SJCRH30 (cell line): Measurements from ENCODE around the gene COL12A1. TPM values are rescaled to one million over a fixed set of nuclear protein-coding genes. Genes with fewer than 3 reads are reported as not detected.
"Not testable (repeated sequence)": the region's sequence is repeated elsewhere in the genome, so short reads cannot be mapped to it uniquely, and the experiment has no call there.

Experiments used
- DNase-seq, 2 experiments: peaks; one replicate each; pipeline ENCODE4 v3.0.0-alpha.2; 2015 to 2020
- H3K27ac ChIP-seq: fragments of 250-450 bp; sonication (Bioruptor Pico); 2 replicates; pipeline ENCODE4 v1.5.1; 2020; ENCODE audit warnings: mild to moderate bottlenecking, moderate library complexity
- H3K27me3 ChIP-seq: fragments of 250-450 bp; sonication (Bioruptor Pico); 2 replicates; pipeline ENCODE4 v1.5.1; 2020; ENCODE audit warnings: mild to moderate bottlenecking, moderate library complexity
- H3K36me3 ChIP-seq: fragments of 250-450 bp; sonication (Bioruptor Pico); 2 replicates; pipeline ENCODE4 v1.5.1; 2020; ENCODE audit warnings: mild to moderate bottlenecking, moderate library complexity
- H3K4me1 ChIP-seq: fragments of 250-450 bp; sonication (Bioruptor Pico); 2 replicates; pipeline ENCODE4 v1.5.1; 2020; ENCODE audit warnings: mild to moderate bottlenecking, moderate library complexity
- H3K4me3 ChIP-seq: fragments of 250-450 bp; sonication (Bioruptor Pico); 2 replicates; pipeline ENCODE4 v1.5.1; 2020; ENCODE audit warnings: mild to moderate bottlenecking, moderate library complexity
- H3K9me3 ChIP-seq: fragments of 250-450 bp; sonication (Bioruptor Pico); replicated peaks from 2 replicates; pipeline ENCODE4 v1.5.1; 2020; ENCODE audit warnings: mild to moderate bottlenecking, moderate library complexity
- total RNA-seq: library from RNA; depleted of rRNA; stranded (reverse); fragments of >200 nt; shearing (Covaris generic); gene quantifications from 2 replicates; pipeline ENCODE4 v1.2.3, GENCODE V29; 2014

The COL12A1 gene
- total RNA-seq, 1 experiment from 2014 or later: 62.1 TPM

DNA sequence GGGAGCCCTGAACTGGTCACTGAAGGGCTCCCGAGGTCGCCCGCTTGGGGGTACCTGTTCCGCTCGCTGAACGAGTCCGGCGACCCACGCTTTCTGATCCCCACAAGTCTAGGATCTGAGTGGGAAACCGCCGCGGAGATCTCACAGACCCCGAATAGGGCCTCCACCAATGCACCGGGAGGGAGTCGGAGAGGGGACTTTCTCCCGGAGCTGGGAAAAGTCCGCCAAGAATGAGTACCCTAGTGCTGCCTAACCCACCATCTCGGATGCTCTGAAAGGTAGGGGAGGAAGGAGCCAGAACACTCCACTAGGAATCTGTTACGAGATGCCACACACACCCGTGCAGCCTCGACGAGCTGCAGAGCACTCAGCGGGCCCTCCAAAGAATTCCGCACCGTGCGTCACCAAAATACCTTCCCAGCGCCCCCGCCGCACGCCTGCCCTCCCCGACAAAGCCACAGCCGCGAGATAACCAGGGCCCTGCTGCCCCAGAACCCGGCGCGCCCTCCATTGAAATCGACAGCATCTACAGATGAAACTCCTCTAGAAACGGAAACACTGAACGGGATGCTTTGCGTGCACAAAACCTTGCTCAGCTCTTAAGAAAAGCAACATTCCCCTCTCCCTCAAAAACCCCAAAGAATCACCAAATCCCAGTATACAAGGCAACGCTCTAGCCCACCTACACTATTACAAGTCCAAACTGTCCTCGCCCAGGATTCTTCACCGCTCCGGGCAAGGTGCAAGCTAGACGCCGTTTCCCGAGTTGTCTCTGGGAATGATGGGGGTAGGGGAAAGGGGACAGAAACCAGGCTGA, 686 bp downstream of the COL12A1 start:
- Histone ChIP-seq H3K27me3 (no peaks in the 10 kb centered on the region), H3K4me1 (peaks cover 7% of the 10 kb centered on the region; the same call in 1 of the 2 replicates), H3K27ac (peak overlapping the region; percentile 80)

GRCh38 chr6:75204217-75204958, 1.5 kb downstream of the COL12A1 start:
- H3K4me1 ChIP-seq: peaks cover 7% of the 10 kb centered on the region; the same call in 1 of the 2 replicates
- no peaks in the 10 kb centered on the region for H3K36me3 ChIP-seq
- DNase-seq: peak; percentile 86 to 92
- H3K9me3 ChIP-seq: no peaks in the 10 kb centered on the region
- H3K27ac ChIP-seq: peak overlapping the region; percentile 80
- no peaks in the 10 kb centered on the region for H3K27me3 ChIP-seq
- H3K4me3 ChIP-seq: peak overlapping the region; percentile 77

More for the DNA sequence above, 686 bp downstream of the COL12A1 start:
- no peaks in the 10 kb centered on the region for H3K36me3 ChIP-seq
- no peaks in the 10 kb centered on the region for H3K9me3 ChIP-seq
- peak overlapping the region; percentile 77 for H3K4me3 ChIP-seq
- peak; percentile 69 to 71 for DNase-seq

- no peaks in the 10 kb centered on the region for H3K36me3 ChIP-seq
- H3K27ac ChIP-seq: peak overlapping the region; percentile 80
- H3K4me1 ChIP-seq: peaks cover 7% of the 10 kb centered on the region; the same call in 1 of the 2 replicates
- H3K27me3 ChIP-seq: no peaks in the 10 kb centered on the region
- peak in 1 of 2 experiments; percentile 29 for DNase-seq
- H3K4me3 ChIP-seq: peak overlapping the region; percentile 77
- no peaks in the 10 kb centered on the region for H3K9me3 ChIP-seq
These were observed 2.1 kb downstream of the COL12A1 start for GRCh38 chr6:75203721-75204120.

- peaks cover 7% of the 10 kb centered on the region; the same call in 1 of the 2 replicates for H3K4me1 ChIP-seq
- no peaks in the 10 kb centered on the region for H3K9me3 ChIP-seq
- no peaks in the 10 kb centered on the region for H3K27me3 ChIP-seq
- H3K36me3 ChIP-seq: no peaks in the 10 kb centered on the region
- H3K27ac ChIP-seq: no peak overlapping the region
- DNase-seq: no peak
- no peak overlapping the region for H3K4me3 ChIP-seq
These were observed 3.1 kb downstream of the COL12A1 start for GRCh38 chr6:75202676-75203131.

GRCh38 chr6:75201901-75202672, 3.8 kb downstream of the COL12A1 start:
- Histone ChIP-seq H3K4me3 (no peak overlapping the region), H3K27ac (no peak overlapping the region)
- DNase-seq: no peak

DNA sequence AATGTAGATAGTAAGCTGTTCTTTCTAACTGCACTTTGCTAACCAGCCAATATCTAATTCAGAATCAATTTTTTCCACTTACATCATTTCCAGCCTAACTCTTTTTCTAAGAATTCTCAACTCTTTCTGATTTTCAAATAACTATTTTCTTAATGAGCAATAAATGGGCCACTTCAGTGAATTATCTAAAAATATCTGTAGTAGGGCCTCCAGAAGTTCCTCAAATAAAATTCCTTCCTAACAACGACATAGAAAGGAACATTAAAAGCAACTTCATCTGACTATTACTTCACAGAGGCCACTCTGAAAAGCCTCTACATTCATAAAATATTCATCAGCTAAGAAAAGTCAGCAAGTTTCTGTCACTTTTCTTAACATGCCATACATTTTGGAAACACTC, 4.8 kb downstream of the COL12A1 start:
- no peak overlapping the region for H3K27ac ChIP-seq
- no peak for DNase-seq
- H3K9me3 ChIP-seq: no peaks in the 10 kb centered on the region
- peaks cover 13% of the 10 kb centered on the region for H3K4me1 ChIP-seq
- no peak overlapping the region for H3K4me3 ChIP-seq
- no peaks in the 10 kb centered on the region for H3K27me3 ChIP-seq
- no peaks in the 10 kb centered on the region for H3K36me3 ChIP-seq

More at GRCh38 chr6:75201901-75202672, 3.8 kb downstream of the COL12A1 start:
- H3K9me3 ChIP-seq: no peaks in the 10 kb centered on the region
- peaks cover 7% of the 10 kb centered on the region; the same call in 1 of the 2 replicates for H3K4me1 ChIP-seq
- H3K27me3 ChIP-seq: no peaks in the 10 kb centered on the region
- no peaks in the 10 kb centered on the region for H3K36me3 ChIP-seq

GRCh38 chr6:75199889-75200288, 6.0 kb downstream of the COL12A1 start:
- Histone ChIP-seq H3K4me3 (no peak overlapping the region), H3K27me3 (no peaks in the 10 kb centered on the region), H3K36me3 (no peaks in the 10 kb centered on the region), H3K27ac (no peak overlapping the region), H3K4me1 (peaks cover 13% of the 10 kb centered on the region), H3K9me3 (no peaks in the 10 kb centered on the region; the same call in 1 of the 2 replicates)
- no peak for DNase-seq

DNA sequence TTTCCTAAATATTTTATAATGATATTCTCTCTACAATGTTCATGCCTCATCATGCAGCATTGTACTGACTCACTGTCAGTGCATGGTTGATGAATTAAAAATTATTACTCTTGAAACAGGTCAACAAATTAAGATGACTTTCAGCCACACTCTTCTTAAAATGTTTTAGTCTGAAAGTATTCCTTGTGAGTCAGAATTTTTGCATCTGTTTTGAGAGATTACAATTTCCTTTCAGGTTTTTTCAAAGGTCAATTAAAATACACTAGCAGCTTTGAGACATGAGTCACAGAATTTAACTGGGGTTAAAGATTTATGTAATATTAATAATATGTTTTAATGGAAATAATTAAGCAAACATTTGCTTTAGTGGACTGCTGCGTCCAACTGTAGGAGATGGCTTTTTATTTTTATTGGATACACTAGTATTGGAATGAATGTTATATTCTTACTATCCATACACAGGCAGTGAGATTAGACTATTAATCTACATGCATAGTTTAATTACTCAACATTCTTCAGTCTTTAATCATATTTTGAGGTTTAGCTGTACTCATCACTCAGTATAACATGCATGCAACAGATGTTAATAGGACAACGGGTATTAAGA, 9.7 kb downstream of the COL12A1 start:
- H3K27ac ChIP-seq: peak overlapping the region; percentile 5
- DNase-seq: no peak

DNA sequence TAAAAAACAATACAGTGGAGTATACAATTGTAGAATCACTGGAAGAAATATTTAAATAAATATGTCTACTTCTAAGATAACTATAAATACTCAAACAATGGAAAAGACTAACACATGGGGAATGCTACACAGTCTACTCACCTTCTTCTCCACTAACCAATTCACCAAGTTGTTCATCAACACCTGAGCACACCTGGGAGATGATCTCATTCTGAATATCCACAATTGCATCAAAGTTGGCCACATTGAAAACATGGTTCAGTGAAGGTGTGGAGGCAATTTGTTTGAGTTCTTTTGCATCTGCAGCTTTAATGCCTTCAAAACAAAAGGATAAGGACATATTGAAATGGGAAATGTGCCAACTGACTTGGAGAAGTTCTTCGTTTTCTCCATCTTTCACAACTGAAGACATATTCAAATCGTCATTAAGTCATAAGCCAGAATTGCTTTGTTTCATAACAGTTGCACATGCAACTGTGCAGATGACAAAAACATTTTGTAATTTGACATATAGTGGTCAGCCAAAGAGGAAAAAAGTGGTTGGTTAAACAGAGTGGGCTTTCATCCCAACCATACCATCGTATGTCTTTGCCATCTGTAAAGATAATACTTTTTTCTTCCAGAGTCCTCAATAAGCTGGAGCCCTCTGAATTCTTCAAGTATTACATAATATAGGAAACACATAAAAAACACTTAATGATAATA, 17.5 kb downstream of the COL12A1 start:
- H3K36me3 ChIP-seq: peaks cover 61% of the 10 kb centered on the region
- H3K4me1 ChIP-seq: no peaks in the 10 kb centered on the region
- no peak for DNase-seq
- peaks cover 7% of the 10 kb centered on the region; the same call in 1 of the 2 replicates for H3K9me3 ChIP-seq
- no peak overlapping the region for H3K4me3 ChIP-seq
- H3K27ac ChIP-seq: no peak overlapping the region
- H3K27me3 ChIP-seq: no peaks in the 10 kb centered on the region

More for the DNA sequence above, 9.7 kb downstream of the COL12A1 start:
- H3K27me3 ChIP-seq: no peaks in the 10 kb centered on the region
- peaks cover 6% of the 10 kb centered on the region for H3K9me3 ChIP-seq
- H3K4me3 ChIP-seq: no peak overlapping the region
- H3K4me1 ChIP-seq: peaks cover 6% of the 10 kb centered on the region
- peaks cover 21% of the 10 kb centered on the region for H3K36me3 ChIP-seq

DNA sequence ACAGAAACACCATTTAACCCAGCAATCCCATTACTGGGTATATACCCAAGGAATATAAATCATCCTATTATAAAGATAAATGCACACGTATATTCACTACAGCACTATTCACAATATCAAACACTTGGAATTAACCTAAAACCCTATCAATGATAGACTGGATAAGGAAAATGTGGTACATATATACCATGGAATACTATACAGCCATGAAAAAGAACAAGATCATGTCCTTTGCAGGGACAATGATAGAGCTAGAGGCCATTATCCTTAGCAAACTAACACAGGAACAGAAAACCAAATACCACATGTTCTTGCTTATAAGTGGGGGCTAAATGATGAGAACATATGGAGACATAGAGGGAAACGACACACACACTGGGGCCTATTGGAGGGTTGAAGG, 19.3 kb downstream of the COL12A1 start:
- H3K27me3 ChIP-seq: not testable (repeated sequence)

GRCh38 chr6:75183099-75183541, 22.7 kb downstream of the COL12A1 start:
- H3K9me3 ChIP-seq: peaks cover 9% of the 10 kb centered on the region; the same call in 1 of the 2 replicates
- no peak overlapping the region for H3K27ac ChIP-seq
- no peak for DNase-seq
- H3K4me1 ChIP-seq: no peaks in the 10 kb centered on the region
- peaks cover 59% of the 10 kb centered on the region for H3K36me3 ChIP-seq
- no peak overlapping the region for H3K4me3 ChIP-seq
- H3K27me3 ChIP-seq: no peaks in the 10 kb centered on the region

More for the DNA sequence above, 19.3 kb downstream of the COL12A1 start:
- H3K27ac ChIP-seq, H3K4me1 ChIP-seq, DNase-seq, H3K4me3 ChIP-seq, H3K9me3 ChIP-seq: not testable (repeated sequence)
- peaks cover 62% of the 10 kb centered on the region for H3K36me3 ChIP-seq

DNA sequence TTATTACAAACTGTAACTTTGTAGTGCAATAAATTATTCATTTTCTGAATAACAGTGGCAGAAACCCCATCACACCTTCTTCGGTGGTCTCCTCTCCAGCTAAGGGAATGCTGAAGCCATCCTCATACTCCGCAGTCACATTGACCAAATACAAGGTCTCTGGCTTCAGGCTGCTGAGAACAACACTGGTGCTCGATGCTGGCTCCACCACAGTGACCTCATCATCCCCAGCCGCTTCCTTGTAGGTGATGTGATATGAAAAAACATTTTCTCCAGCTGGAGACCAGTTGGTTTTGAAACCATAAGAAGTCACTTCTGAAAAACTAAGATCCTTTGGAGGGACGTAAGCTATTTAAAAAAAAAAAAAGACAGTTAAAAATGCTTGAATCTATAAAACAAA, 25.0 kb downstream of the COL12A1 start:
- Histone ChIP-seq H3K4me1 (no peaks in the 10 kb centered on the region), H3K4me3 (no peak overlapping the region), H3K36me3 (peaks cover 57% of the 10 kb centered on the region), H3K27ac (no peak overlapping the region), H3K27me3 (no peaks in the 10 kb centered on the region), H3K9me3 (0 out of 2 replicates have a peak, but pooled peaks cover 2% of the 10 kb centered on the region)
- DNase-seq: no peak

DNA sequence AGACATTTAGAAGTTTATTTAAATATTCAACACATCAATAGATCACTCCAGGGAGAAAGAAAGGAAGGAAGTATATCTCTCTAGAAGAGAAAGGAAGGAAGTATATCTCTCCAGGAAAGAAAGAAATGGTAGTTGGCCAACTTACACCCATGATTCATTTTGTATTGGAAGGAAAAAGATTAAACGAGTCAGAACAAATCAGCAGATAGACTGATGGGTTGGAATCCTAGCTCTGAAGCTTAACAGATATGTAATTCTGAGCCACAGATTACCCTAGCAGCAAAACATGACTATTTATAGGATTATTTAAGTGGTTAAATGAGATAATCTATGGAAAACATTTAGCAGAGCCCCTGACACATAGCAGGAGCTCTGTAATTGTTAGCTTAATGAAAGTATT, 27.1 kb downstream of the COL12A1 start:
- no peak for DNase-seq
- H3K4me1 ChIP-seq: no peaks in the 10 kb centered on the region
- H3K36me3 ChIP-seq: peaks cover 67% of the 10 kb centered on the region
- H3K27ac ChIP-seq: no peak overlapping the region
- no peaks in the 10 kb centered on the region for H3K27me3 ChIP-seq
- no peak overlapping the region for H3K4me3 ChIP-seq
- 0 out of 2 replicates have a peak, but pooled peaks cover 2% of the 10 kb centered on the region for H3K9me3 ChIP-seq
